PC-9 (cell line): ENCODE data around the gene CFAP54. TPM values are rescaled to one million over a fixed set of nuclear protein-coding genes. Genes with fewer than 3 reads are reported as not detected.

ENCODE experiments used
- BruUV-seq: library from RNA; stranded (reverse); fragments of 400-500 nt; replicated peaks from 2 replicates; lab custom pipeline; 2021; lab: Mats Ljungman, UMichigan
- CTCF ChIA-PET: fragments of 300-600 bp; sonication (Branson Sonifier 250); formaldehyde crosslinking; loops from one replicate; lab custom pipeline; 2022; ENCODE audit warnings: antibody characterized with exemption; lab: Charles Lee
- POLR2A ChIA-PET: fragments of 300-600 bp; sonication (Branson Sonifier 250); formaldehyde crosslinking; loops from one replicate; lab custom pipeline; 2022; ENCODE audit warnings: antibody characterized with exemption; ENCODE audit not compliant: unreplicated experiment; lab: Charles Lee
- DNase-seq, 2 experiments: peaks; one replicate each; pipeline versions ENCODE4 v3.0.0 to v3.0.0-alpha.2; 2015 to 2022; ENCODE audit warnings: mixed read lengths in 1 of 2
- H2AFZ ChIP-seq: fragments of 200-600 bp; sonication (generic); 2 replicates; pipeline ENCODE4 v1.8.1; 2017; ENCODE audit warnings: antibody characterized with exemption
- H3F3A ChIP-seq: fragments of 200-600 bp; sonication (generic); 2 replicates; pipeline ENCODE4 v1.8.1; 2017; ENCODE audit warnings: antibody characterized with exemption, mild to moderate bottlenecking, low read depth; ENCODE audit not compliant: insufficient read depth
- H3K27ac ChIP-seq: fragments of 200-600 bp; sonication (generic); 2 replicates; pipeline ENCODE4 v1.6.1; 2016; ENCODE audit warnings: mixed run types
- H3K27me3 ChIP-seq: fragments of 200-600 bp; sonication (generic); 2 replicates; pipeline ENCODE4 v1.6.1; 2016; ENCODE audit warnings: low read depth, mixed run types; ENCODE audit not compliant: insufficient read depth
- H3K36me3 ChIP-seq: fragments of 200-600 bp; sonication (generic); 2 replicates; pipeline ENCODE4 v1.6.1; 2016; ENCODE audit warnings: low read depth, mixed run types
- H3K4me1 ChIP-seq: fragments of 200-600 bp; sonication (generic); replicated peaks from 2 replicates; pipeline ENCODE4 v1.6.1; 2016; ENCODE audit warnings: mixed run types; ENCODE audit not compliant: insufficient read depth
- H3K4me2 ChIP-seq: fragments of 200-600 bp; sonication (generic); 2 replicates; pipeline ENCODE4 v1.6.1; 2017; ENCODE audit warnings: mixed run types
- H3K4me3 ChIP-seq: fragments of 200-600 bp; sonication (generic); 2 replicates; pipeline ENCODE4 v1.6.1; 2016; ENCODE audit warnings: mixed run types
- H3K79me2 ChIP-seq: fragments of 200-600 bp; sonication (generic); 2 replicates; pipeline ENCODE4 v1.6.1; 2017; ENCODE audit warnings: low read depth, mixed run types
- H3K9me2 ChIP-seq: fragments of 200-600 bp; sonication (generic); 2 replicates; pipeline ENCODE4 v1.8.1; 2017; ENCODE audit warnings: mild to moderate bottlenecking; ENCODE audit not compliant: insufficient read depth
- H3K9me3 ChIP-seq: fragments of 200-600 bp; sonication (generic); 2 replicates; pipeline ENCODE4 v1.8.1; 2016; ENCODE audit warnings: low read depth; ENCODE audit not compliant: insufficient read depth
- H4K20me1 ChIP-seq: fragments of 200-600 bp; sonication (generic); 2 replicates; pipeline ENCODE4 v1.8.1; 2017; ENCODE audit not compliant: insufficient read depth
- EZH2 ChIP-seq: fragments of 200-600 bp; sonication (generic); IDR thresholded peaks from 2 replicates; pipeline ENCODE4 v1.8.0; 2017; ENCODE audit warnings: antibody characterized with exemption, low read depth
- intact Hi-C: fragments of 100-400 bp; cut with micrococcal nuclease; formaldehyde crosslinking; loops from one replicate; pipeline ENCODE4 v1.10.0; 2022; ENCODE audit not compliant: unreplicated experiment
- total RNA-seq: library from RNA; stranded (reverse); gene quantifications from 2 replicates; pipeline ENCODE4 v1.2.3, GENCODE V29; 2021
- TF ChIP-seq, protein P1 (sequence below): fragments of 200-600 bp; sonication (generic); conservative IDR thresholded peaks from 2 replicates; pipeline ENCODE4 v1.6.1; 2017; ENCODE audit warnings: mixed run types, antibody characterized with exemption, mild to moderate bottlenecking, moderate library complexity

Gene CFAP54
- total RNA-seq, 1 experiment from 2014 or later = 16.4 TPM

DNA sequence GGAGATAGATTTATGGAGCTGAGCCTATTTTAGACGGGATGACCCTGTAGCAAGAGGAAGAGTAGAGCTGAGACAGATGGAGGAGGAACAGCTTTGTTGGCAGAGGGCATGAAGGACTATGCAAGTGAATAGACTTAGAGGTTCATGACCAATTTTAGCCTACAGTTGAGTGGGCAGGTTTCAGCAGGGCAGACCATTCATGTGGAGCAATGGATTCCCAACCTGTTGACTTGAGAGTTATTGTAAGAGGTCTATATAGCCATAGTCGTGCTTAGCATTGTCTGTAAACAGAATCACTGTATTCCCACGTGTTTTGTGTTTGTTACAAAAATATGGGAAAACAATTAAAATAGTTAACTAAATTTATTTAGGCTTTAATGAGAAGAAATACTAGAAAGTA lies 116.8 kb downstream of the CFAP54 start:
- Histone ChIP-seq H3K4me1 (no peaks in the 10 kb centered on the region), H3K27ac (no peak overlapping the region), H3K4me3 (no peak overlapping the region), H3K9me3 (no peaks in the 10 kb centered on the region), H3K79me2 (no peaks in the 10 kb centered on the region), H3K27me3 (peaks cover 51% of the 10 kb centered on the region), H3F3A (no peaks in the 10 kb centered on the region), H2AFZ (no peak overlapping the region), H4K20me1 (no peaks in the 10 kb centered on the region), H3K36me3 (no peaks in the 10 kb centered on the region), H3K9me2 (no peaks in the 10 kb centered on the region), H3K4me2 (no peak overlapping the region)
- TF ChIP-seq, protein P1, sequence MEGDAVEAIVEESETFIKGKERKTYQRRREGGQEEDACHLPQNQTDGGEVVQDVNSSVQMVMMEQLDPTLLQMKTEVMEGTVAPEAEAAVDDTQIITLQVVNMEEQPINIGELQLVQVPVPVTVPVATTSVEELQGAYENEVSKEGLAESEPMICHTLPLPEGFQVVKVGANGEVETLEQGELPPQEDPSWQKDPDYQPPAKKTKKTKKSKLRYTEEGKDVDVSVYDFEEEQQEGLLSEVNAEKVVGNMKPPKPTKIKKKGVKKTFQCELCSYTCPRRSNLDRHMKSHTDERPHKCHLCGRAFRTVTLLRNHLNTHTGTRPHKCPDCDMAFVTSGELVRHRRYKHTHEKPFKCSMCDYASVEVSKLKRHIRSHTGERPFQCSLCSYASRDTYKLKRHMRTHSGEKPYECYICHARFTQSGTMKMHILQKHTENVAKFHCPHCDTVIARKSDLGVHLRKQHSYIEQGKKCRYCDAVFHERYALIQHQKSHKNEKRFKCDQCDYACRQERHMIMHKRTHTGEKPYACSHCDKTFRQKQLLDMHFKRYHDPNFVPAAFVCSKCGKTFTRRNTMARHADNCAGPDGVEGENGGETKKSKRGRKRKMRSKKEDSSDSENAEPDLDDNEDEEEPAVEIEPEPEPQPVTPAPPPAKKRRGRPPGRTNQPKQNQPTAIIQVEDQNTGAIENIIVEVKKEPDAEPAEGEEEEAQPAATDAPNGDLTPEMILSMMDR = no peak
- no peak for TF ChIP-seq EZH2
- no TSS peak for BruUV-seq
- CTCF ChIA-PET = no interaction called here
- intact Hi-C loops = no loop called here
- no peak for DNase-seq
- POLR2A ChIA-PET = no interaction called here

DNA sequence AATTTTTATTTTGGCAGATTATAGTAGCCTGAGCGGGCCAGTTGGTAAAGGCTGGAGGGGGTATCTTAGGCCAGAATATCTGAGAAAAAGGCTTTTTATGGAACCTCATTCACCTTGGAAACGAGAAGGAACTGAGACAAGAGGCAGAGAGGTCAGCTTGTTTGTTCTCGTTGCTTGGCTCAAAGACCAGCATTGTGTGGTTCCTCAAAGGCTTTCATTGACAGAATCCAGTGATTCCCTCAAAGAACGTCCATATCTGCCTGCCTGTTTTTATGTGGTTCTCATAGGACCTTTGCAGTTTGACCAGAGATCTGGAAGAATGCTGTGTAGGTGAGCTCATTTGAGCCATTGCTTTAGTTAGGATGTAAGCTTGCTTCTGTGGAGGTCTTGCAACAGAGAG lies 117.3 kb downstream of the CFAP54 start:
- BruUV-seq = no TSS peak
- POLR2A ChIA-PET = no interaction called here
- Histone ChIP-seq H3K9me2 (no peaks in the 10 kb centered on the region), H3K79me2 (no peaks in the 10 kb centered on the region), H3K4me2 (no peak overlapping the region), H3K4me1 (no peaks in the 10 kb centered on the region), H3K27ac (no peak overlapping the region), H3K36me3 (no peaks in the 10 kb centered on the region), H3K9me3 (no peaks in the 10 kb centered on the region), H3F3A (no peaks in the 10 kb centered on the region), H2AFZ (no peak overlapping the region), H3K4me3 (no peak overlapping the region), H3K27me3 (peaks cover 51% of the 10 kb centered on the region), H4K20me1 (no peaks in the 10 kb centered on the region)
- no peak for TF ChIP-seq EZH2
- TF ChIP-seq, protein P1 = no peak
- intact Hi-C loops = no loop called here
- CTCF ChIA-PET = no interaction called here
- no peak for DNase-seq

DNA sequence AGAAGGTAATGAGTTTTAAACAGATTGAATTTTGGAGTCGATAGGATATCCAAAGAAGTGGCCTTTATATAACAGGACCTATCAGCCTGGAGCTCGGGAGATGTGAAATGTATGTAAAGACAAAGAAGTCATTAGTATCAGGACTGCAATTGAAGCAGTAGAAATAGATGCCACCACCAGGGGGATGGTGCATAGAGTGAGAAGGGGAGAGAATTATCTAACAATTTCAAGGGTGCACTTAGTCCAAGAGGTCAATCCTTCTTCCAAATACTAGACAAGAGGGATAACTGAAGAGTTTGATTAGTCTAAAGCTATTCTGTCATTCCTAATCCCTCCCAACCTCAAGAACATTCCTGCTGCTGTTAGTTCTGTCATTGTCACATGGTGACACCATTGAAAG lies 127.8 kb downstream of the CFAP54 start:
- H3K4me3 ChIP-seq = no peak overlapping the region
- no peaks in the 10 kb centered on the region for H3K9me3 ChIP-seq
- no peak overlapping the region for H3K4me2 ChIP-seq
- BruUV-seq = no TSS peak
- no peaks in the 10 kb centered on the region for H3F3A ChIP-seq
- H2AFZ ChIP-seq = no peak overlapping the region
- no peaks in the 10 kb centered on the region for H3K27me3 ChIP-seq
- no peaks in the 10 kb centered on the region for H3K4me1 ChIP-seq
- intact Hi-C loops = no loop called here
- no peak for DNase-seq
- no peak for TF ChIP-seq EZH2
- TF ChIP-seq, protein P1 = no peak
- CTCF ChIA-PET = no interaction called here
- no peaks in the 10 kb centered on the region for H3K9me2 ChIP-seq
- no peaks in the 10 kb centered on the region for H3K79me2 ChIP-seq
- no peaks in the 10 kb centered on the region for H3K36me3 ChIP-seq
- H3K27ac ChIP-seq = no peak overlapping the region
- no peaks in the 10 kb centered on the region for H4K20me1 ChIP-seq
- POLR2A ChIA-PET = no interaction called here
